HG03066 (cell line): Measurements from ENCODE around the gene SRSF4.
"Not testable (repeated sequence)": the region's sequence is repeated elsewhere in the genome, so short reads cannot be mapped to it uniquely, and the experiment has no call there.

ENCODE experiments used
- ATAC-seq: cut with Tn5 transposase; IDR thresholded peaks from one replicate; pipeline ENCODE4 v1.9.1; 2021; ENCODE audit warnings: low read depth; ENCODE audit not compliant: unreplicated experiment

SRSF4 gene

DNA sequence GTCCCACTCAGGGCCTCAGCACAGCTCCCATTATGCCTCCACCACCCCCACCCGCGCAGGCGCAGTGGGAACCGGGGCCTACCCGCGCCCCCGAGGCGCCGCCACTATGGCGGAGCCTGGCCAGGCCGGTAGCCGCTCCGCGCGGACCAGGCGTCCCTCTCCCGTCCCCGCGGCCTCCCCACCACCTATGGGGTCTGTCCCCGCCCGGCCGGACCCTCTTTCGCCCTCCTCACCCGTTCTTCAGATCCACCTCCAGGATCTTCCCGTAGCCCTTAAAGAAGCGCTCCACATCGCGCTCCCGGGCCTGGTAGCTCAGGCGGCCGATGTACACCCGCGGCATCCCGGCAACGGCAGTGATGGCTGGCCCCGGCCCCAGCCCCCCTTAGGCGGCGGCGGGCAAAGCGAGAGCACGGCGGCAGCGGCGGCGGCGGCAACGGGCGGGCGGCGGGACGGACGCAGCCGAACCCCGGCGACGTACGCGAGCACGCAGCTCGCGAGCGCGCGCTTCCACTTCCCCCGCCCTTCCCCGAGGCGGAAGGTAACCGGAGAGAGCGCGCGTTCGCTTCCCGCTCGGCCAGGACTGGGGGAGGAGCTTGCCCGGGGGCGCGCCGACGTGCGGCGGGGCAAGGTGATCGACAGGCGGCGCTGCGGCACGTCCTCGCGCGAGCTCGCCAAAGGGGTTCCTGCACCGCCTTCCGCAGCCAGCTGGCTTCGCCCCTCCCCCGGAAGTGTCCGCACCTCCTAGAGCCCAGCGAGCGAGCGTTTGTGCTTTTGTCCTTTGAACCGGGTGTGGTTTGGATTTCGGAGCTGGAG lies at the start of gene SRSF4:
SRSF4 (minus strand) TSS at position 488 of the 813 bp plus-strand sequence; CDS start at position 340, 148 bp downstream.
- peak; percentile 77 for ATAC-seq

DNA sequence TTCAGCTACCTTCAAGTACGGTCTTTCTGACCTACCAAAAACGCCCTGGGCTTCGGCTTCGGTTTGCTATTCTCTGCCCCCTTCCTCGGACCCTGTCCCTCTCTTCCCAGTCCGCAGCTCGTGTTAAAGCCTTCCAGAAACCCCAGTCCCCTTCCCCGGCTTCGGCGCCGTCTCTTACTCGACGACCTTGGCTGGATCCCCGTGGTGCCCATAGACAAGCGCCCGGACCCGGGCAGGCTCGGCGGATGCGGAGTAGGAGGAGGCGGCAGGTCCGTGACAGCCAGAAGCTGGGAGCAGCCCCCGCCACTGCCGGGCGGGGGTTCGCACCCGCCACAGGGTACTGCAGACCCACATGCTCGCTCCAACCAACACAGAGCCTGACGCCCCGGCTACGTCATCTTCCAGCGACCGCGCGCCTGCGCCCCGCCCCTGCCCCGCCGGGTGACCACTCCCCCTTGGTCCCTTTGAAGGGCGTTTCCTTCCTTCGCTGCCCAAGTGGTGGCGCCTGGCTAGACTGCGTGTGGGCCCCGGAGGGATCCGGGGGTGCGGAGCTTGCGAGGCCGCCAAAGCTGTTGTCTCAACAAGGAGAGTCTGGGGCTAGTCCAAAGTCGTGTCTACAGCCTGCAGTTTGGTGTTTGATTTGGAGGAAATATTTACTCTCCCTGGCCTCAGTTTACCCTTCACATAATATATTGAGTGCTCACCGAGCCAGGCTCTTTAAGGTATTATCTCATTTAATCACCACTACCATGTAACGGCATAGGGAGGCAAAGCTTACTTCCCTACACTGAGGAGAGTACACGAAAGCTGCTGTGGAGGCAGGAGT lies 49.1 kb upstream of the SRSF4 start, which contains the start of gene MECR:
MECR (minus strand) TSS at position 382 of the 826 bp plus-strand sequence; CDS start at position 354, 28 bp downstream.
- peak; percentile 95 for ATAC-seq

- ATAC-seq, result no peak
These were observed 48.5 kb upstream of the SRSF4 start for GRCh38 chr1:29230204-29230552.

- no peak for ATAC-seq
These were observed 45.8 kb upstream of the SRSF4 start for GRCh38 chr1:29227511-29227910.

DNA sequence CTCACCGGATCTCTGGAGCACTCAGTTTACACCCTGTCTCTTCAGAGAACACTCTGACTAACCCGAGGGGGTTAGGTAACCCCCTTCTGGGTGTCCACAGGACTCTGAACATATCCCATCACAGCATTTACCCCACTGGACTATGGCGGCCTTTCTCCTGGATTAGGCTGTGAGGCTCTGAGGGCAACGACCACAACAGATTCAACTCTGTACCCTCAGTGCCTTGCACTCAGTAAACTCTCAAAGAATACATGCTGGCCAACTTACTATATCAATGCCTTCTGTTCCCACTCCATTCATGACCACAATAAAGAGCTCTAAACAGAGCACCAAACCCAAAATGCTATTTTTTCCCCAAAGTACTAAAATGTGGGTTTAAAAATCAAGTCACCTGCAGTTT lies 43.7 kb upstream of the SRSF4 start:
- ATAC-seq, result no peak

DNA sequence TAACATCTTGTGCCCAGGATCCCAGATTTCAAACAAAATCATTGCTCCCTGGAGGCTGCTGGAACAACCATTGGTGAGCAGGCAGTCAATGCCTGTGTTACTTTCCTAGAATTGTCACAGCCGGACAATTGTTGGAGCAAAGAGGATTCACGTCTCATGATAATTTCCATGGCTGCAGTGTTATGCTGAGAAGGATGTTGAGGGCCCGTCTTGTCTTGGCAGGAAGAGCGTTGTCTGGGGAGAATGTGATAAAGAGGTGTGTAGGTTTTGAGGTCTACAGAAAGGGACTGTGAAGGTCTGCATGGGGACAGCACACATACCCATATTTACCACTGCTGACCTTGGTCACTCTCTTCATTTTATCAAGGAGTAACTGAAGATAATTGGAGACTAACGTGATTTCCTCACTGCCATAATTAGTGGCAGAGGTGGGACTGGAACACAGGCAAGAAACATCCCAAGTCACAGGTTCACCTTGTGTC lies 42.7 kb upstream of the SRSF4 start:
- ATAC-seq, result no peak

DNA sequence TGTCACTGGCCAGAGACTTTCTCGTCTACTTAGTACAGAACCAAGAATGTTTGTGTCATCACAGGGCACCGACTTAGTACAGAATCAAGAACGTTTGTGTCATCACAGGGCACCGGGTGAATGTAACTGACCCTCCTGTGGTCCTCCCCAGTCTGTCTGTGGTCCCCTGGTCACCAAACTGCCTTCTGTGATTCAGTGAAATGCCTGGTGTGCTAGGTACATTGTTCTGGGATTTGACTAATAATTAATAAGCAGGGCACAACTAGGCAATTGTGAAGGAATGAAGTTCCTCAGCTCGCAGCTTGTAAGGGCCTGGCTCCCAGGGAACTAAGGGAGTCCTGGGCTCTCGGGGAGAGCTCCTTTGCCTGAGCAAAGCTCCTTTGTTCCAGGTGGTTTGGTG lies 41.8 kb upstream of the SRSF4 start:
- no peak for ATAC-seq

DNA sequence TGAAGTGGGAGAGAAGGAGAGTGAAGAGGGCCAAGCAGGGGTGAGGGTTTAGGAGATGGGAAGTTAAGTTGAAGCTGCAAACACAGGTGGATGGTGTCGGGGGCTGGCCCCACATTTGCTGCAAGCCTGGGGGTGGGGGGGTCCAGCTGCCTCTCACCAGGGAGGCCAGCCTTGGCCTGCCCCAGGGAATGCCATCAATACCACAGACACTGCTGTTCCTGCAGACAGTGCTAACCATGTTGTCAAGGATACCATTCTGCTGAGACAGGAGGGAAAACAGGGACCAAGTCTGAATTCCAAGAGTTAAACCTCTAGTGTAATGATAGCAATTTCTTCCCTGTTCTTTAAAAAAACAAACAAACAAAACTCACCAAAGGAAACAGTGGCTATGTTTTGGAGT lies 41.0 kb upstream of the SRSF4 start:
- no peak for ATAC-seq

- ATAC-seq, result not testable (repeated sequence)
These were observed 40.6 kb upstream of the SRSF4 start for GRCh38 chr1:29222260-29222659.

DNA sequence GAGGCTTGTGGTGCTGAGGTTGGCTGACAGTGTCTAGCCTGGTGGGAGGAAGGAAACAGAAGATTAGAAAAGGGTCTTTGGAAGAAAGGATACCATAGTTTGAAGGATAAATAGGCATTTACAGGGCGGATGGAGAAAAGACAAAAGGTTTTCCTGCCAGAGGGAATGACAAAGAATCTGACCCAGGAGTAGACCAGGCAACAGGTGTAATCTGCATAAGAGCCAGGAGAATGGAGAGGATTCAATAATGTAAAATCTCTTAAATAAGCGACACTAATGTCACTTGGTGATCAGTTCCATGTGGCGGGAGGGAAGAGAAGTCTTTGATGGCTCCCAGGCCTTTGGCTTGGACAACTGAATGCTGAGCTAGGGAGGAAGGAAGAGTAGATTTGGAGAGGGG lies 39.6 kb upstream of the SRSF4 start:
- no peak for ATAC-seq

GRCh38 chr1:29218223-29218622 lies 36.5 kb upstream of the SRSF4 start:
- ATAC-seq, result no peak

DNA sequence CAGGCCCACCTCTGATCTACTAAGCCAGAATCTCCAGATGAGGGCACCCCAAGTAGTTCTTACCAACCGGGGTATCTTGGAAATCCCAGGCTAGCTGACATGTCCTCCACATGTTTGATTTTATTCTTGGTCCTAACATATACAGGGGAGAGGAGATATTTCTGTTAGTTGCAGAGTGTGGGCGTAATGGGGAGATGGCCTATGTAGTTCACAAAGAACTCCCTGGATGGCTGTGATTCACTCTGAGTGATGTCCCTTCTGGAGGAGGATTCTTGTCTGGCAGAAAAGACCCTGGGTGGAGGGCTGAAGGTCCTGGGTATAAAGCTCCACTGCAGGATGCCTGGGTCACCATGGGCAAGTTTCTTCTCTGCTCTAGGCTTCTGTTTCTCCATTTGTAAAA lies 35.9 kb upstream of the SRSF4 start:
- no peak for ATAC-seq

DNA sequence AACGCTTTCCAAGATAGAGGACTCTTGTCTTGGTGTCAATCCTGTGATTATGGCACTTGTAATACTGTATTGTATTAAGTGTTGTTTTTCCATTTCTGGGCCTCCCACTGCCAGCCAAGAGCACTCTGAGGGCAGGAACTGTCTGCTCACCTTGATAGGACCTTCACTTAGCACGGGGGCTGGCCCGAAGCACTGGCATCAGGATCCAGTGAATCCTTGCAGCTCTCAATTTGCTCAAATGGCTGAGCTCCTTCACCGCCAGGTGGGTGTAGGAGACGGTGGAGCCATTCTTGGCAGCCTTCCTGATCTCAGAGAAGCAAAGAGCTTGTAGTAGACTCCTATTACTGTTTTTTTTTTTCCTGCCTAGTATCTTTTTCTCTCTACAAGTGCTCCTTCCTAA lies 31.4 kb upstream of the SRSF4 start:
- no peak for ATAC-seq

DNA sequence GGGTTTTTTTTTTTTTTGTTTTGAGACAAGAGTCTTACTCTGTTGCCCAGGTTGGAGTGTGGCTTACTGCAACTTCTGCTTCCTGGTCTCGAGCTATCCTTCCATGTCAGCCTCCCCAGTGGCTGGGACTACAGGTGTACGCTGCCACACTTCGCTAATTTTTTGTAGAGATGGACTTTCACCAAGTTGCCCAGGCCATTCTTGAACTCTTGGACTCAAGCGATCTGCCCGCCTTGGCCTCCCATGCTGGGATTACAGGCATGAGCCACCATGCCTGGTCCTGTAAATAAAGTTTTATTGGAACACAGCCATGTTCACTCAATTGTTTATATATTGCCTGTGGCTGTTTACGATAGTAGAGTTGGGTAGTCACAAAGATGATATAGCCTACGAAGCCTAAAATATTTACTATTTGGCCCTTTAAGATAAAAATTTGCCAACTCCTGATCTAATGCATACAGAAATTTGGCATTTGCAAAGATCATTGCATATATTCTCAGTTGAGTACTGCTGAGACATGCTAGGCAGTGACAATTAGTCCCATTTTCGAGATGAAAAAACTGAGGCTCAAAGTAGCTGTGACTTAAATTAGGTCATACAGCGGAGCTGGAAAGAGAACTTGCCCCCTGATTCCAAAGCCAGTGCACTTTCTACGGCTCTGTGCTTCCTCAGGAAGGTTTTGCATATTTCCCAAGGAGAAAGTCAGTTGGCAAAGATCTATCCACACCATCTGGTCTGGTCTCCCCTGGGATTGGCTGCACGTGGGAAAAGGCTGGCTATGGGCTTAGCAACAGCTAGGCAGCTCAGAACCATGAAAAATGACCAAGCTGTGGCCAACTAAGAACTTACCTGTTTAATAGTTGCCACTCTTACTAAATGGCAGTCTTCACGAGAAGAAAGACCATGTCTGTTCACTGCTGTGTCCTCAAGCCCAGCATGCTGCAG lies 29.7 kb upstream of the SRSF4 start:
- ATAC-seq, result no peak

- ATAC-seq, result peak; percentile 72
These were observed 28.8 kb upstream of the SRSF4 start for GRCh38 chr1:29210278-29211085.

DNA sequence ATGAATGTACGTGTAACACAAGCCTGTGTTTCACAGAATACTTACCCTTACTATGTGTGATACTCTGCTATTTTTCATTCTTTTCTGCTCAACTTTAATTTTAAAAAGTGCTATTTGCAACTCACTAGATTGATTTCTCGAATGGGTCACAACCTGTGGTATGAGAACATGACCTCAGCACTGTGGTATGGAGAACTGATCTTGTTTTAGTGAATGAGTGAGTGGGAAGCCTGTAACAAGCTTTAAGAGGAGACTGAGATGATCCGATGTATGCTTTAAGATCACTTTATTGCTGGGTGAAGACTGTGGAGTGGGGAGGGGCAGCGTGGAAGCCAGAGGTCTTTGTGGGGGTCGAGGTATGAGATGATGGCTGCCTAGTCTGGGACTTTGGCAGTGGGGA lies 27.5 kb upstream of the SRSF4 start:
- ATAC-seq, result no peak

DNA sequence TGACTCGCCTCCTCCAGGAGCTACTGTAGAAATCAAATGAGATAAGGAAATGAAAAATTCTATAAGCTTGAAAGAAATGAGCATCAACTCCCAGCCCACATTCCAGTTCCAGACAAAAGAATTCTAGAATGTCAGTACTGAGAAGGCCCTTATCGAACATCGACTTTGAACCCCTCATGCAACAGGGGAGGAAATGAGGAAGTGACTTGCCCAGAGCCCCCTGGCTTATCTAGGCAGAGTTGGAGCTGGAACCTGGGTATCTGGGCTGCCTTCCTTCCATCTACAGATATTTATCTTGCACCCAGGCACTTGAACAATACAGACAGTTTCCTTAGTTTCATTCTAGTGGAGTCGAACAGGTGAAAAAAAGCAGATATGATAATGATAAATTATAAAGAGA lies 26.7 kb upstream of the SRSF4 start:
- ATAC-seq, result no peak

DNA sequence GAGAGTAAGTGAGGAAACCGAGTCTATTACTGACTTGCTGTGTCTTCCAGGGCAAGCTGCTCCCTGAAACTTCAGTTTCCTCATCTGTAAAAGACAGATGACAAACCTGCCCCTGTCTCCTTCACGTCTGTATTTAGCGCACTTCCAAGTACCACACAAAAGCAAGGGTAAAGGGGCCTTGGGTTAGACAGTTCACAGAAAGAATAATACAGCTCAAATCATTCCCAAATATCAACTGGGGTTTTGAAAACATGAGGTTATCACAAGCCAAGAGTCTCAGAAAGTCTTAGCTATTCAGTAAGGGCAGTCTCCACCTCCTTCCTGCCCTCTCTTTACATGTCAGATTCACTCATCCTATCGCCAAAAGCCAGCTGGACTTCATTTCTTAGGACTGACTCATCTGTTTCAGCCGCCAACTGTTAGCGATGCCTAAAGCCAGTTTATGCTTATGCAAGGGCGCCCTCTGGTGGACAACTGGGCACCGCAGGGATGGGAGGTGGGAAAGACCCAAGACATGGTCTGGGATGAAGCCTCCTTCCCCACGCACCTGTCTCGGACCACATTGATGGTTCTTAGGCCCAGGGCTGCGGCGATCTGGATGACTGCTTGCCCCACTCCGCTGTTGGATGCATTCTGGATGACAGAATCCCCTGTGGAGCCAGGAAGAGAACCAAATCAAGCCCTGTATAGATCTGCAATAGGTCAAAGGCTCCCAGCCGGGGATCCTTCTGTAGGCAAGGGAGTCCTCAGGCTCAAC lies 21.1 kb upstream of the SRSF4 start:
- ATAC-seq, result no peak

DNA sequence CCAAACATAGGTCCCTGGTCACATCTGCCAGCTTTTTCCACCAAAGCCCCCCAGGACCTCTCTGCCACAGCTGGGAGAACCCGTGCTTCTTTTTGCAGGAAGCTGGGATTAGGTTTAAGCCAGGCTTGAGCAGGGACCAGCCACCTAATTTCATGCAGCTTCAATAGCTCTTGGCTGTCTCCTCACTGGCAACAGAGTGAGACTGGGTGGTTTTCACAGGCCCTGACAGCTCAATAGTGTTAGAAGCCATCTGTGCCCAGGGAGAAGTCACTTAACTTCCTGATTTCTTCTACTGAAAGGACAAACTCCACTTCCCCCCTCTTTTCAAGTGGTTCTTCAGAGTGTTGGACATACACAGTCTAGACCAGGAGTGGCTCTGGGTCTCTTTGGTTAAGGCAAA lies 20.4 kb upstream of the SRSF4 start:
- no peak for ATAC-seq
